Retina (tissue), 1 donor: ENCODE data around the gene PHACTR3.

Experiments used
- DNase-seq: peaks from one replicate; pipeline ENCODE4 v3.0.0-alpha.2; 2016

PHACTR3 gene

GRCh38 chr20:59656417-59656816, 52.1 kb downstream of the PHACTR3 start:
- DNase-seq: no peak

- DNase-seq: no peak
Observed at GRCh38 chr20:59657459-59658046, 53.2 kb downstream of the PHACTR3 start.

- DNase-seq: no peak
Observed at GRCh38 chr20:59660471-59660870, 56.1 kb downstream of the PHACTR3 start.

GRCh38 chr20:59661153-59661552, 56.8 kb downstream of the PHACTR3 start:
- DNase-seq: no peak

GRCh38 chr20:59661621-59662020, 57.3 kb downstream of the PHACTR3 start:
- DNase-seq: no peak

GRCh38 chr20:59662161-59662560, 57.8 kb downstream of the PHACTR3 start:
- no peak for DNase-seq

GRCh38 chr20:59662856-59663512, 58.6 kb downstream of the PHACTR3 start:
- DNase-seq: no peak

- no peak for DNase-seq
Observed at GRCh38 chr20:59663513-59664060, 59.2 kb downstream of the PHACTR3 start.

GRCh38 chr20:59664421-59664941, 60.1 kb downstream of the PHACTR3 start:
- DNase-seq: no peak

GRCh38 chr20:59665656-59666555, 61.6 kb downstream of the PHACTR3 start:
- no peak for DNase-seq

- DNase-seq: no peak
Observed at GRCh38 chr20:59666586-59666985, 62.2 kb downstream of the PHACTR3 start.

GRCh38 chr20:59667131-59667530, 62.8 kb downstream of the PHACTR3 start:
- no peak for DNase-seq

GRCh38 chr20:59667981-59668515, 63.7 kb downstream of the PHACTR3 start:
- no peak for DNase-seq

GRCh38 chr20:59668926-59669850, 64.8 kb downstream of the PHACTR3 start:
- no peak for DNase-seq

- no peak for DNase-seq
Observed at GRCh38 chr20:59670786-59671492, 66.6 kb downstream of the PHACTR3 start.

- no peak for DNase-seq
Observed at GRCh38 chr20:59671661-59672471, 67.5 kb downstream of the PHACTR3 start.

- DNase-seq: no peak
Observed at GRCh38 chr20:59672576-59672975, 68.2 kb downstream of the PHACTR3 start.

GRCh38 chr20:59673288-59673997, 69.1 kb downstream of the PHACTR3 start:
- no peak for DNase-seq

GRCh38 chr20:59673998-59674445, 69.7 kb downstream of the PHACTR3 start:
- no peak for DNase-seq
